ENCODE measurements around the gene IGSF21. TPM values are rescaled to one million over a fixed set of nuclear protein-coding genes. Genes with fewer than 3 reads are reported as not detected.

IGSF21 gene
- polyA plus RNA-seq, 1 experiment = not detected

DNA sequence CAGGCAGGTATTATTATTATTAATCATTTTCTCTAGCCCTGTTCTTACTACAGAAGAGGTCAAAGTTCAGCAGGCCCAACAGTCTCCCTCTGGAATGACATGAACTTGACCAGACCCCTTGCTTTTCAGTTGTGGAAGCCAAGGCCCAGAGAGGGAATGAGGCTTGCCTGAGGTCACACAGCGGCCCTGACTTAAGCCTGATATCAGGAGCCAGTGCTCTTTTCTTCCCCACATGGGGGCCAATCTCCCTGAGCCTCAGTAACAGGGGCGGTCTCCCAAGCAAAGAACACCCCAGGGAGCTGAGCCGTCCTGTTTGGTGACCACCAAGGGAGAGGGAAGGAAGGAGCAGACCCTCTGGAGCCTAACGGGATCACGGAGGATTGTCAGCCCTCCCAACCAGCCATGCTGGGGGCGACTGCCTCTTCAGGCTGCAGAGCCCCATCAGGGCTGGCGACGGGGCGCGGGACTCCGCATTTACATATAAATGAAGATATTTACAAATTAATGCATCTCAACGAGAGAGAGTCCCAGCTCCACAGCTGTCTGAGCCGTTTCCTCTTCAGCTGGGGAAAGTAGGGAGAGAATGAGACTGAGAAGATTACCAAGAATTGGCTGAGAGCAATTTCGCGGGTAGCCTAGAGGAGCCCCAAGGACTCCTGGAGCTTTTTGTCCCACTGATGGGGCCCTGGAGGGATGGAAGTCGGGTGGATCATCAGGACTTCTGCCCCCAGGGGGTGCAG lies 187.0 kb downstream of the IGSF21 start:
- H3K27me3 ChIP-seq (ENCODE audit: control insufficient read depth, insufficient read depth, low read length) = no peaks in the 10 kb centered on the region
- peaks cover 5% of the 10 kb centered on the region; the same call in 1 of the 2 replicates for H3K9me3 ChIP-seq (ENCODE audit: control insufficient read depth, insufficient read depth, low read length)
- TF ChIP-seq, protein P1, sequence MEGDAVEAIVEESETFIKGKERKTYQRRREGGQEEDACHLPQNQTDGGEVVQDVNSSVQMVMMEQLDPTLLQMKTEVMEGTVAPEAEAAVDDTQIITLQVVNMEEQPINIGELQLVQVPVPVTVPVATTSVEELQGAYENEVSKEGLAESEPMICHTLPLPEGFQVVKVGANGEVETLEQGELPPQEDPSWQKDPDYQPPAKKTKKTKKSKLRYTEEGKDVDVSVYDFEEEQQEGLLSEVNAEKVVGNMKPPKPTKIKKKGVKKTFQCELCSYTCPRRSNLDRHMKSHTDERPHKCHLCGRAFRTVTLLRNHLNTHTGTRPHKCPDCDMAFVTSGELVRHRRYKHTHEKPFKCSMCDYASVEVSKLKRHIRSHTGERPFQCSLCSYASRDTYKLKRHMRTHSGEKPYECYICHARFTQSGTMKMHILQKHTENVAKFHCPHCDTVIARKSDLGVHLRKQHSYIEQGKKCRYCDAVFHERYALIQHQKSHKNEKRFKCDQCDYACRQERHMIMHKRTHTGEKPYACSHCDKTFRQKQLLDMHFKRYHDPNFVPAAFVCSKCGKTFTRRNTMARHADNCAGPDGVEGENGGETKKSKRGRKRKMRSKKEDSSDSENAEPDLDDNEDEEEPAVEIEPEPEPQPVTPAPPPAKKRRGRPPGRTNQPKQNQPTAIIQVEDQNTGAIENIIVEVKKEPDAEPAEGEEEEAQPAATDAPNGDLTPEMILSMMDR (IDR thresholded peaks at IDR 0.05; ENCODE audit: low read depth, low read length) = no peak
- DNase-seq (ENCODE audit: low read depth, low spot score) = no peak
- H3K4me3 ChIP-seq (ENCODE audit: low read depth, low read length) = no peak overlapping the region
- CTCF ChIA-PET = no interaction called here
- H3K27ac ChIP-seq (ENCODE audit: low read depth, low read length) = no peak overlapping the region
- POLR2A ChIA-PET = no interaction called here

DNA sequence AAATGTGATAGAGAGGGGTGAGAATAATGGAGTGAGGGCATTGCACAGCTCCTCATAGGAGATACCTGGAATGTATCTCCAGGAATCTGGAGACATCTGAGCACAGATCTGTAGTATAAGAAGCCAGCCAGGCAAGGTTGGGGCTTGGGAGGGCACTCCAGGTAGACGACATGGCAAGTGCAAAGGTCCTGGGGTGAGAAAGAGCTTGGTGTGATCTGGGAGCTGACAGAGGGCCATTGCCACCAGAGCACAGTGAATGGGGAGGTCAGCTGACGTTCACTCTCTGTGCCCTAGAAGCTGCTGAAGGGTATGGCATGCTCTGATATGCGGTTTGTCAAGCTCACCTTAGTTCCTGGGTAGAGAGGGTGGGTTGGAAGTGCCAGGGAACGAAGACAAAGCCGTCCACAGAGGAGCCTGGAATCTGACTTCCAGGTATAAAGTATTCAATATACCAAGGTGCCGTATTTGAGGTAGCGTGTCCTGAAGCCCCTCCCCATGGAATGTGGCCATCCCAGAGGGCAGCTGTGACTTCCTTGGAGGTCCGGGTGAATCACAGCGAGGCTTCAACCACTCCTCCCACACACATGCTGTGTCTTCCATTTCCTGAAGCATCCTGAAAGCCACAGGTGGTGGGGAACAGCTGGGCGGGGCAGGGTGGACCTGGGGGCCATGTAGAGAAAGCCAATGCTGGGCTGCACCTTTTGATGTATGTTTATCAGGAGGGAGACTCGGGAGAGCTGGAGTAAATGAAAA lies 190.5 kb downstream of the IGSF21 start:
- Histone ChIP-seq H3K27ac (ENCODE audit: low read depth, low read length) (no peak overlapping the region), H3K4me3 (ENCODE audit: low read depth, low read length) (no peak overlapping the region), H3K9me3 (ENCODE audit: control insufficient read depth, insufficient read depth, low read length) (peaks cover 8% of the 10 kb centered on the region; the same call in 1 of the 2 replicates), H3K27me3 (ENCODE audit: control insufficient read depth, insufficient read depth, low read length) (no peaks in the 10 kb centered on the region)
- ChIA-PET POLR2A (no interaction called here), CTCF (no interaction called here)
- TF ChIP-seq, protein P1 (IDR thresholded peaks at IDR 0.05; ENCODE audit: low read depth, low read length) = no peak
- DNase-seq (ENCODE audit: low read depth, low spot score) = no peak

DNA sequence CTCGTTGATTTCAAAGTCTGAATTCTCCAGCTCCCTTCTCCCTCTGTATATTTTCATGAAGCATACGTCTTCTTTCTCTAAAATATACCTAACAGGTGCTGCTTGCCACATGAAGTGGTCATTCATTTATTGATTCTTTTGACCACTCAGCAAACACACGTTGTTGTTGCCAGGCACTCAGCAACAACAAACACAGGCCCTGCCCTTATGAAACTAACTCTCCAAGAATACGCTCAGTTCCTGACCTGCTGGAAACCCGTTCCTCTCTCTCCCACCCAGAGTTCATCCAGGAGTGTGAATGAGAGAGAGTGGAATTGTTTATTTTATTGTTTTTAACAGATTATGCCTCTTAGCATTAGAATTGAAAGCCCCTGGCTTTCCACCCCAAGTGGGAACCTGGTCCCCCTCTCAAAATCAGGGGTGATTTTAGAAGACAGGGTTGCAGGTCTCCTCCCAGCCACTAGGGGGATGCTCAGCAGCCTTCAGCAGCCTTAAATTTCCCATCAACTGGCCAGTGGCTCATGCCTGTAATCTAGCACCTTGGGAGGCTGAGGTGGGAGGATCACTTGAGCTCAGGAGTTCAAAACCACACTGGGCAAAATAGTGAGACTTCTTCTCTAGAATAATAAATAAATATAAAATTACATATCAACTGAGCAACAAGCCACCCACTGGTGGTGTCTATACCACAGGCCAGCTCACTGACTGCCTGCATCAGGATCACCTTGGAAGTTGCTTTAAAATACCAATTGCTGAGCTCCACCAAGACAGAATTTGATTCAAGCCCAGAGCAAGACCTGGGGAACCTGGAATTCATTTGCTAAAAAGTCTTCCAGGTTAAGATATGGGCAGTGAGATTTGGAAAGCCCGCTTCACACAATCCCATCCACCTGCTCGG lies 192.1 kb downstream of the IGSF21 start:
- TF ChIP-seq, protein P1 (IDR thresholded peaks at IDR 0.05; ENCODE audit: low read depth, low read length) = peak; percentile 47
- ChIA-PET CTCF (interaction anchor here (1.0 kb wide), 2 partner anchors 9 to 14 kb away, joined by 3 read pairs; no protein-coding TSS in a partner anchor), POLR2A (no interaction called here)
- peaks cover 13% of the 10 kb centered on the region for H3K9me3 ChIP-seq (ENCODE audit: control insufficient read depth, insufficient read depth, low read length)
- H3K4me3 ChIP-seq (ENCODE audit: low read depth, low read length) = no peak overlapping the region
- H3K27me3 ChIP-seq (ENCODE audit: control insufficient read depth, insufficient read depth, low read length) = no peaks in the 10 kb centered on the region
- no peak for DNase-seq (ENCODE audit: low read depth, low spot score)
- peak overlapping the region; percentile 31 for H3K27ac ChIP-seq (ENCODE audit: low read depth, low read length)

DNA sequence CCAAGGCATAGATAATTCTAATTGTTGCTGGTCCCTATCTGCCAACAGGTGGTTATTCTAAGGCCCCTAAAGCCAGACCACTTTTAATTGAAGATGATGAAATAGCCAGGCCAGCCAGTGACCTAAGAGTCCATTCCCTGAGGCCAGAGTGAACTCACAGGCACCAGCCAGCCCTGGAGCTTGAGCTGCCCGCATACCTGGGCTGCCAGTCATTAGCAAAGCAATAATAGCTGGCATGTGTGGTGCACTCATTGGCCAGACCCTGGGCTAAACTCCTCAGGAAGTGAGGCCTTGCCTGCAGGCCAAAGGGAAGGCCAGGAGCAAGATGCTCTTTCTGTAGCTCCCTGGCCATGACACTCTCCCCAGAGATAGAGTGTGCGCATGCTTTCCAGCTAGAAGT lies 192.8 kb downstream of the IGSF21 start:
- H3K27me3 ChIP-seq (ENCODE audit: control insufficient read depth, insufficient read depth, low read length) = no peaks in the 10 kb centered on the region
- no peak overlapping the region for H3K27ac ChIP-seq (ENCODE audit: low read depth, low read length)
- no peak for DNase-seq (ENCODE audit: low read depth, low spot score)
- no peak overlapping the region for H3K4me3 ChIP-seq (ENCODE audit: low read depth, low read length)
- ChIA-PET CTCF (interaction anchor here (1.0 kb wide), 2 partner anchors 10 to 14 kb away, joined by 3 read pairs; no protein-coding TSS in a partner anchor), POLR2A (no interaction called here)
- peaks cover 13% of the 10 kb centered on the region for H3K9me3 ChIP-seq (ENCODE audit: control insufficient read depth, insufficient read depth, low read length)
- TF ChIP-seq, protein P1 (IDR thresholded peaks at IDR 0.05; ENCODE audit: low read depth, low read length) = no peak
